DLD1 (cell line): ENCODE results near the gene NXN.
"Not testable (repeated sequence)": the region's sequence is repeated elsewhere in the genome, so short reads cannot be mapped to it uniquely, and the experiment has no call there.

Experiments used
- in situ Hi-C: cut with HindIII; loops from 2 replicates; pipeline ENCODE4 v1.10.0; 2017; ENCODE audit warnings: low sequenced_read_pairs

The NXN gene

GRCh38 chr17:806781-807522, 172.6 kb downstream of the NXN start:
- in situ Hi-C loops: no loop called here

- in situ Hi-C loops: no loop called here
Observed at GRCh38 chr17:806346-806745, 173.2 kb downstream of the NXN start.

GRCh38 chr17:805886-806285, 173.7 kb downstream of the NXN start:
- in situ Hi-C loops: not testable (repeated sequence)

GRCh38 chr17:804541-805435, 174.8 kb downstream of the NXN start:
- in situ Hi-C loops: no loop called here

- in situ Hi-C loops: no loop called here
Observed at GRCh38 chr17:802901-803881, 176.4 kb downstream of the NXN start.

- in situ Hi-C loops: no loop called here
Observed at GRCh38 chr17:802481-802880, 177.1 kb downstream of the NXN start.

- in situ Hi-C loops: no loop called here
Observed at GRCh38 chr17:801660-802059, 177.9 kb downstream of the NXN start.

GRCh38 chr17:800446-801242, 178.9 kb downstream of the NXN start:
- in situ Hi-C loops: no loop called here

GRCh38 chr17:799261-799660, 180.3 kb downstream of the NXN start:
- in situ Hi-C loops: loop anchor here (25.0 kb wide), 1 partner anchor 188 kb away; the partner anchor contains the start of genes NXN and TIMM22

- in situ Hi-C loops: loop anchor here (25.0 kb wide), 1 partner anchor 189 kb away; the partner anchor contains the start of genes NXN and TIMM22
Observed at GRCh38 chr17:798246-798645, 181.3 kb downstream of the NXN start.

- in situ Hi-C loops: loop anchor here (25.0 kb wide), 1 partner anchor 190 kb away; the partner anchor contains the start of genes NXN and TIMM22
Observed at GRCh38 chr17:797236-797840, 182.2 kb downstream of the NXN start.

- in situ Hi-C loops: loop anchor here (25.0 kb wide), 1 partner anchor 191 kb away; the partner anchor contains the start of genes NXN and TIMM22
Observed at GRCh38 chr17:796609-797008, 183.0 kb downstream of the NXN start.

GRCh38 chr17:795721-796120, 183.9 kb downstream of the NXN start:
- in situ Hi-C loops: loop anchor here (25.0 kb wide), 1 partner anchor 192 kb away; the partner anchor contains the start of genes NXN and TIMM22

- in situ Hi-C loops: loop anchor here (25.0 kb wide), 1 partner anchor 192 kb away; the partner anchor contains the start of genes NXN and TIMM22
Observed at GRCh38 chr17:795276-795675, 184.3 kb downstream of the NXN start.

GRCh38 chr17:794876-795275, 184.7 kb downstream of the NXN start:
- in situ Hi-C loops: loop anchor here (25.0 kb wide), 1 partner anchor 192 kb away; the partner anchor contains the start of genes NXN and TIMM22

- in situ Hi-C loops: loop anchor here (25.0 kb wide), 1 partner anchor 195 kb away; the partner anchor contains the start of genes NXN and TIMM22
Observed at GRCh38 chr17:792277-792676, 187.3 kb downstream of the NXN start.

- in situ Hi-C loops: loop anchor here (25.0 kb wide), 1 partner anchor 195 kb away; the partner anchor contains the start of genes NXN and TIMM22
Observed at GRCh38 chr17:791829-792228, 187.7 kb downstream of the NXN start.

GRCh38 chr17:790874-791247, 188.7 kb downstream of the NXN start:
- in situ Hi-C loops: loop anchor here (25.0 kb wide), 1 partner anchor 196 kb away; the partner anchor contains the start of genes NXN and TIMM22
